SK-N-SH (cell line): ENCODE data around the gene EPYC.

Source experiments
- CHD2 ChIP-seq: fragments of 150-350 bp; IDR thresholded peaks from 2 replicates; pipeline ENCODE4 v1.6.1; 2018; ENCODE audit warnings: low read length; ENCODE audit not compliant: partially characterized antibody
- GABPA ChIP-seq: IDR thresholded peaks from 2 replicates; pipeline ENCODE4 v1.4.0; 2012; ENCODE audit warnings: low read depth, mild to moderate bottlenecking
- POLR2AphosphoS5 ChIP-seq: IDR thresholded peaks from 2 replicates; pipeline ENCODE4 v1.6.1; 2012; ENCODE audit warnings: low read depth, low read length
- SIN3A ChIP-seq: IDR thresholded peaks from 2 replicates; pipeline ENCODE4 v1.6.1; 2012; ENCODE audit warnings: low read depth, mild to moderate bottlenecking, low read length, moderate library complexity, borderline replicate concordance
- TF ChIP-seq, protein P1 (sequence below): fragments of 200-600 bp; sonication (generic); IDR thresholded peaks from 2 replicates; pipeline ENCODE4 v1.6.1; 2017; ENCODE audit warnings: antibody characterized with exemption, mild to moderate bottlenecking, moderate library complexity
- TF ChIP-seq, protein P2 (sequence below): IDR thresholded peaks from 2 replicates; pipeline ENCODE4 v1.4.0; 2012; ENCODE audit warnings: low read depth, borderline replicate concordance

DNA sequence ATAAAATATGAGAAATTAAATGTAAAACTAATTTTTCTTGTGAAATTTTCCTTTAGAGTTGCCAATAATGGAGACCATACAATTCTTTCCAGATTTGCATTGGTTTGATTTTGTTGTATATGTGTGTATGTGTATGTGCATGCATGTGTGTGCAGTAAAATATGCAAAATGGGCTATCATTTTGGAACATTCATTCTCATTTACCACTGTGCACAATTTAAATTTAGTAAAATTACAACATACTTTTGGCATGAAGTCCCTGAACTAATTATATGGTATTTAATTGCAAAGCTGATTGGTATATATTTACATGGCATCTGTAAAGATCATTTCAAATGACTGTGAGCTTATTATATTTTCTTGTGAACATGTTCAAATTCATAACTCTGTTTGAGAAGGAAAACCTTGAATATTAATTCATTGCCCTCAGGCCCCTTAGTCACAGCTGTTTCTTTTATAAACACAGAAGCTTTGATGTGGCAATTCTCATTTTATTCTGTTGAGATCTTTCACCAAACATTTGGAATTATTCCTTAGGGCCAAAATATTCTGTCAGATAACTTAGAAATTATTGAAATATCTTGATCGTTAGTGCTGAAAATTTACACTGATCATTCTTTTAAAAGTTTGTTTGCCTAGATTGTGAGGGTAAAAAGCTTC, 35.5 kb upstream of the EPYC start:
- TF ChIP-seq CHD2 (no peak), SIN3A (no peak), GABPA (no peak), POLR2AphosphoS5 (no peak)
- TF ChIP-seq, protein P1, sequence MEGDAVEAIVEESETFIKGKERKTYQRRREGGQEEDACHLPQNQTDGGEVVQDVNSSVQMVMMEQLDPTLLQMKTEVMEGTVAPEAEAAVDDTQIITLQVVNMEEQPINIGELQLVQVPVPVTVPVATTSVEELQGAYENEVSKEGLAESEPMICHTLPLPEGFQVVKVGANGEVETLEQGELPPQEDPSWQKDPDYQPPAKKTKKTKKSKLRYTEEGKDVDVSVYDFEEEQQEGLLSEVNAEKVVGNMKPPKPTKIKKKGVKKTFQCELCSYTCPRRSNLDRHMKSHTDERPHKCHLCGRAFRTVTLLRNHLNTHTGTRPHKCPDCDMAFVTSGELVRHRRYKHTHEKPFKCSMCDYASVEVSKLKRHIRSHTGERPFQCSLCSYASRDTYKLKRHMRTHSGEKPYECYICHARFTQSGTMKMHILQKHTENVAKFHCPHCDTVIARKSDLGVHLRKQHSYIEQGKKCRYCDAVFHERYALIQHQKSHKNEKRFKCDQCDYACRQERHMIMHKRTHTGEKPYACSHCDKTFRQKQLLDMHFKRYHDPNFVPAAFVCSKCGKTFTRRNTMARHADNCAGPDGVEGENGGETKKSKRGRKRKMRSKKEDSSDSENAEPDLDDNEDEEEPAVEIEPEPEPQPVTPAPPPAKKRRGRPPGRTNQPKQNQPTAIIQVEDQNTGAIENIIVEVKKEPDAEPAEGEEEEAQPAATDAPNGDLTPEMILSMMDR = no peak
- TF ChIP-seq, protein P2, sequence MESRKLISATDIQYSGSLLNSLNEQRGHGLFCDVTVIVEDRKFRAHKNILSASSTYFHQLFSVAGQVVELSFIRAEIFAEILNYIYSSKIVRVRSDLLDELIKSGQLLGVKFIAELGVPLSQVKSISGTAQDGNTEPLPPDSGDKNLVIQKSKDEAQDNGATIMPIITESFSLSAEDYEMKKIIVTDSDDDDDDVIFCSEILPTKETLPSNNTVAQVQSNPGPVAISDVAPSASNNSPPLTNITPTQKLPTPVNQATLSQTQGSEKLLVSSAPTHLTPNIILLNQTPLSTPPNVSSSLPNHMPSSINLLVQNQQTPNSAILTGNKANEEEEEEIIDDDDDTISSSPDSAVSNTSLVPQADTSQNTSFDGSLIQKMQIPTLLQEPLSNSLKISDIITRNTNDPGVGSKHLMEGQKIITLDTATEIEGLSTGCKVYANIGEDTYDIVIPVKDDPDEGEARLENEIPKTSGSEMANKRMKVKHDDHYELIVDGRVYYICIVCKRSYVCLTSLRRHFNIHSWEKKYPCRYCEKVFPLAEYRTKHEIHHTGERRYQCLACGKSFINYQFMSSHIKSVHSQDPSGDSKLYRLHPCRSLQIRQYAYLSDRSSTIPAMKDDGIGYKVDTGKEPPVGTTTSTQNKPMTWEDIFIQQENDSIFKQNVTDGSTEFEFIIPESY = no peak
